Esophagus (tissue), 2 donors: ENCODE measurements around the gene MRPL11. TPM values are rescaled to one million over a fixed set of nuclear protein-coding genes. Genes with fewer than 3 reads are reported as not detected.

Experiments
- H3K27ac ChIP-seq, 2 donors: one replicate each; pipeline ENCODE4 v1.5.1; 2013; ENCODE audit warnings: low read depth in 2 of 2, mild to moderate bottlenecking in 2 of 2, inconsistent platforms in 1 of 2, low read length in 1 of 2, moderate library complexity in 1 of 2
- H3K27me3 ChIP-seq, 2 donors: one replicate each; pipeline ENCODE4 v1.6.1; 2013; ENCODE audit warnings: low read length in 2 of 2, control low read depth in 1 of 2, mild to moderate bottlenecking in 1 of 2; ENCODE audit not compliant: insufficient read depth in 2 of 2, control insufficient read depth in 1 of 2
- H3K36me3 ChIP-seq, 2 donors: one replicate each; pipeline ENCODE4 v1.6.1; 2013; ENCODE audit warnings: low read length in 1 of 2; ENCODE audit not compliant: control insufficient read depth in 2 of 2, insufficient read depth in 2 of 2
- H3K4me1 ChIP-seq, 2 donors: one replicate each; pipeline ENCODE4 v1.6.1; 2013; ENCODE audit warnings: low read length in 1 of 2; ENCODE audit not compliant: control insufficient read depth in 2 of 2, insufficient read depth in 2 of 2
- H3K4me3 ChIP-seq, 2 donors: one replicate each; pipeline ENCODE4 v1.5.1; 2013; ENCODE audit warnings: low read length in 2 of 2, mild to moderate bottlenecking in 2 of 2, low read depth in 1 of 2, moderate library complexity in 1 of 2
- H3K9me3 ChIP-seq, 2 donors: one replicate each; pipeline ENCODE4 v1.6.1; 2013; ENCODE audit warnings: mild to moderate bottlenecking in 2 of 2, low read depth in 1 of 2, low read length in 1 of 2, moderate library complexity in 1 of 2; ENCODE audit not compliant: control insufficient read depth in 2 of 2, insufficient read depth in 1 of 2
- WGBS, 2 donors: extraction: QIAGEN DNeasy Blood & Tissue Kit; methylation state at CpG; one replicate each; pipeline ENCODE4 v1.1.7; 2013; 5-methylcytosine and 5-hydroxymethylcytosine counted together
- polyA plus RNA-seq, 2 donors: library from polyadenylated mRNA; stranded (reverse); fragments of 200-250 nt; gene quantifications; one replicate each; pipeline ENCODE4 v1.2.3, GENCODE V29; 2013
- donor health status: healthy with polysubstance abuse.
- donor health status: Bipolar disorder and iron deficiency.

MRPL11 gene
- polyA plus RNA-seq, 2 donors: 27.2 to 51.1 TPM

GRCh38 chr11:66419825-66420224 is 18.8 kb downstream of the MRPL11 start:
- Histone ChIP-seq H3K4me3 (no peak overlapping the region), H3K27ac (no peak overlapping the region), H3K27me3 (no peaks in the 10 kb centered on the region), H3K4me1 (peaks cover 0 to 6% of the 10 kb centered on the region in 2 donors), H3K9me3 (no peaks in the 10 kb centered on the region), H3K36me3 (no peaks in the 10 kb centered on the region)
- WGBS, 2 donors: 4 to 6% methylated on average over 13 to 30 of the region's 30 CpGs

- H3K4me1 ChIP-seq: peaks cover 0 to 6% of the 10 kb centered on the region in 2 donors
- no peaks in the 10 kb centered on the region for H3K9me3 ChIP-seq
- H3K36me3 ChIP-seq: no peaks in the 10 kb centered on the region
- H3K27me3 ChIP-seq: no peaks in the 10 kb centered on the region
- no peak overlapping the region for H3K4me3 ChIP-seq
- no peak overlapping the region for H3K27ac ChIP-seq
- WGBS, 2 donors: 50 to 61% methylated on average over 3 of the region's 3 CpGs
Observed at GRCh38 chr11:66418986-66419308, 19.7 kb downstream of the MRPL11 start.

- Histone ChIP-seq H3K27me3 (no peaks in the 10 kb centered on the region), H3K4me1 (peaks cover 0 to 6% of the 10 kb centered on the region in 2 donors), H3K36me3 (no peaks in the 10 kb centered on the region), H3K4me3 (no peak overlapping the region), H3K9me3 (no peaks in the 10 kb centered on the region), H3K27ac (peak overlapping the region in 1 of 2 donors; percentile 28)
- 9 to 10% methylated on average over 16 of the region's 16 CpGs for whole genome bisulfite sequencing, 2 donors
Observed at GRCh38 chr11:66418168-66418985, 20.3 kb downstream of the MRPL11 start.

GRCh38 chr11:66417000-66417399 is 21.6 kb downstream of the MRPL11 start:
- H3K36me3 ChIP-seq: no peaks in the 10 kb centered on the region
- 60 to 62% methylated on average over 11 of the region's 11 CpGs for WGBS, 2 donors
- H3K4me1 ChIP-seq: peaks cover 0 to 6% of the 10 kb centered on the region in 2 donors
- no peak overlapping the region for H3K27ac ChIP-seq
- H3K9me3 ChIP-seq: no peaks in the 10 kb centered on the region
- H3K4me3 ChIP-seq: no peak overlapping the region
- H3K27me3 ChIP-seq: no peaks in the 10 kb centered on the region

- no peak overlapping the region for H3K4me3 ChIP-seq
- H3K9me3 ChIP-seq: no peaks in the 10 kb centered on the region
- H3K36me3 ChIP-seq: no peaks in the 10 kb centered on the region
- H3K4me1 ChIP-seq: peaks cover 0 to 8% of the 10 kb centered on the region in 2 donors
- H3K27me3 ChIP-seq: no peaks in the 10 kb centered on the region
- WGBS, 2 donors: 48 to 54% methylated on average over 2 of the region's 2 CpGs
- H3K27ac ChIP-seq: no peak overlapping the region
Observed at GRCh38 chr11:66415423-66415822, 23.2 kb downstream of the MRPL11 start.

- H3K4me1 ChIP-seq: peaks cover 2 to 10% of the 10 kb centered on the region in 2 donors
- H3K9me3 ChIP-seq: no peaks in the 10 kb centered on the region
- H3K27me3 ChIP-seq: no peaks in the 10 kb centered on the region
- H3K4me3 ChIP-seq: no peak overlapping the region
- no peaks in the 10 kb centered on the region for H3K36me3 ChIP-seq
- no peak overlapping the region for H3K27ac ChIP-seq
- 54 to 62% methylated on average over 12 of the region's 12 CpGs for WGBS, 2 donors
Observed at GRCh38 chr11:66414120-66414934, 24.3 kb downstream of the MRPL11 start.

GRCh38 chr11:66413167-66413566 is 25.5 kb downstream of the MRPL11 start:
- H3K9me3 ChIP-seq: no peaks in the 10 kb centered on the region
- H3K27ac ChIP-seq: no peak overlapping the region
- no peak overlapping the region for H3K4me3 ChIP-seq
- WGBS, 2 donors: 77 to 85% methylated on average over 6 of the region's 6 CpGs
- H3K4me1 ChIP-seq: peaks cover 2 to 7% of the 10 kb centered on the region in 2 donors
- H3K36me3 ChIP-seq: no peaks in the 10 kb centered on the region
- H3K27me3 ChIP-seq: no peaks in the 10 kb centered on the region

GRCh38 chr11:66412110-66412509 is 26.5 kb downstream of the MRPL11 start:
- peaks cover 2 to 5% of the 10 kb centered on the region in 2 donors for H3K4me1 ChIP-seq
- H3K9me3 ChIP-seq: no peaks in the 10 kb centered on the region
- no peak overlapping the region for H3K27ac ChIP-seq
- no peaks in the 10 kb centered on the region for H3K27me3 ChIP-seq
- 55 to 66% methylated on average over 7 of the region's 7 CpGs for WGBS, 2 donors
- no peaks in the 10 kb centered on the region for H3K36me3 ChIP-seq
- H3K4me3 ChIP-seq: no peak overlapping the region

- WGBS, 2 donors: 57 to 64% methylated on average over 4 of the region's 4 CpGs
- H3K27ac ChIP-seq: no peak overlapping the region
- no peaks in the 10 kb centered on the region for H3K36me3 ChIP-seq
- H3K4me1 ChIP-seq: peaks cover 2 to 5% of the 10 kb centered on the region in 2 donors
- no peaks in the 10 kb centered on the region for H3K27me3 ChIP-seq
- H3K9me3 ChIP-seq: no peaks in the 10 kb centered on the region
- no peak overlapping the region for H3K4me3 ChIP-seq
Observed at GRCh38 chr11:66411323-66411722, 27.3 kb downstream of the MRPL11 start.
